Fibroblast of lung (primary cell): ENCODE data around the gene LYRM2.

Experiments used
- EZH2 ChIP-seq: IDR thresholded peaks from 2 replicates; pipeline ENCODE4 v1.5.1; 2012; ENCODE audit warnings: low read length, control low read depth, mild to moderate bottlenecking; ENCODE audit errors: missing control alignments
- TF ChIP-seq, protein P1 (sequence below), 2 donors: IDR thresholded peaks in 1 of 2; conservative IDR thresholded peaks in 1 of 2; 1 replicate in 1 of 2; 2 replicates in 1 of 2; pipeline ENCODE4 v1.5.1; 2011 to 2012; ENCODE audit warnings: low read length in 2 of 2, control low read depth in 1 of 2, inconsistent platforms in 1 of 2, low read depth in 1 of 2, mild to moderate bottlenecking in 1 of 2

DNA sequence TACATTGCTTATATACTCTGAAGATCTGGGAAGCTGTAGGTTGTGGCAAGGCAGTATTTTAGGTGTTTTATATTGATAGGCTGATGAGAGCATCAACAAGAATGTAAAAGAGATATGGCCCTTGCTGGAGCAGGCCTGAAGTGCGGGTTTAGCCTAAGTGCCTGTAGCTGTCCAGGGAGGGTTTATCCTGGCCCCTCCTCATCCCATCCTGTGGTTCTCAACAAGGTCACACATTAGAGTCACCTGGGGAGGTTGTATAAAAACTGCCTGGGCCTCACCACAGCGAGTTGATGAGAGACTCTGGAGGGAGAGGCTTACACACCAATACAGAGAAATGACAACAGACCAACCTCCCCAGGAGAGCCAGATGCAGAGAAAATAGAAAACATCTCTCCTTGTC, 48.4 kb downstream of the LYRM2 start:
- TF ChIP-seq, protein P1, sequence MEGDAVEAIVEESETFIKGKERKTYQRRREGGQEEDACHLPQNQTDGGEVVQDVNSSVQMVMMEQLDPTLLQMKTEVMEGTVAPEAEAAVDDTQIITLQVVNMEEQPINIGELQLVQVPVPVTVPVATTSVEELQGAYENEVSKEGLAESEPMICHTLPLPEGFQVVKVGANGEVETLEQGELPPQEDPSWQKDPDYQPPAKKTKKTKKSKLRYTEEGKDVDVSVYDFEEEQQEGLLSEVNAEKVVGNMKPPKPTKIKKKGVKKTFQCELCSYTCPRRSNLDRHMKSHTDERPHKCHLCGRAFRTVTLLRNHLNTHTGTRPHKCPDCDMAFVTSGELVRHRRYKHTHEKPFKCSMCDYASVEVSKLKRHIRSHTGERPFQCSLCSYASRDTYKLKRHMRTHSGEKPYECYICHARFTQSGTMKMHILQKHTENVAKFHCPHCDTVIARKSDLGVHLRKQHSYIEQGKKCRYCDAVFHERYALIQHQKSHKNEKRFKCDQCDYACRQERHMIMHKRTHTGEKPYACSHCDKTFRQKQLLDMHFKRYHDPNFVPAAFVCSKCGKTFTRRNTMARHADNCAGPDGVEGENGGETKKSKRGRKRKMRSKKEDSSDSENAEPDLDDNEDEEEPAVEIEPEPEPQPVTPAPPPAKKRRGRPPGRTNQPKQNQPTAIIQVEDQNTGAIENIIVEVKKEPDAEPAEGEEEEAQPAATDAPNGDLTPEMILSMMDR (conservative IDR thresholded peaks at IDR 0.05 in 1 of 2, IDR thresholded peaks at IDR 0.05 in 1 of 2; ENCODE audit: low read depth in 1 of 2, low read length in 2 of 2), result no peak
- TF ChIP-seq EZH2, result no peak
